OCI-LY7 (cell line): ENCODE data around the gene CDK17. TPM values are rescaled to one million over a fixed set of nuclear protein-coding genes. Genes with fewer than 3 reads are reported as not detected.

ENCODE experiments used
- BruUV-seq: library from RNA; stranded (reverse); fragments of 400-500 nt; replicated peaks from 2 replicates; lab custom pipeline; 2021; lab: Mats Ljungman, UMichigan
- CTCF ChIA-PET: fragments of 300-600 bp; sonication (Branson Sonifier 250); formaldehyde crosslinking; loops from one replicate; lab custom pipeline; 2022; ENCODE audit warnings: antibody characterized with exemption; ENCODE audit not compliant: unreplicated experiment; lab: Charles Lee
- POLR2A ChIA-PET: fragments of 300-600 bp; sonication (Branson Sonifier 250); formaldehyde crosslinking; loops from one replicate; lab custom pipeline; 2022; ENCODE audit warnings: antibody characterized with exemption; lab: Charles Lee
- DNase-seq: peaks from one replicate; pipeline ENCODE4 v3.0.0-alpha.2; 2015; ENCODE audit warnings: low spot score
- H2AFZ ChIP-seq: fragments of 200-600 bp; sonication (generic), shearing (Covaris generic); 2 replicates; pipeline ENCODE4 v1.6.1; 2014; ENCODE audit warnings: mild to moderate bottlenecking, antibody characterized with exemption, low read length, moderate library complexity
- H3K27ac ChIP-seq: fragments of 200-600 bp; sonication (generic); 2 replicates; pipeline ENCODE4 v1.5.1; 2014; ENCODE audit warnings: mixed run types, low read depth, mild to moderate bottlenecking, moderate library complexity, low read length, inconsistent platforms; ENCODE audit not compliant: poor library complexity, severe bottlenecking
- H3K36me3 ChIP-seq: fragments of 200-600 bp; sonication (generic); 2 replicates; pipeline ENCODE4 v1.6.1; 2014; ENCODE audit warnings: mild to moderate bottlenecking, antibody characterized with exemption, low read length, moderate library complexity, mixed read lengths; ENCODE audit not compliant: insufficient read depth
- H3K4me1 ChIP-seq: fragments of 200-600 bp; sonication (generic); 2 replicates; pipeline ENCODE4 v1.5.1; 2014; ENCODE audit warnings: mild to moderate bottlenecking, low read length; ENCODE audit not compliant: insufficient read depth, poor library complexity, severe bottlenecking
- H3K4me2 ChIP-seq: fragments of 200-600 bp; sonication (generic); 2 replicates; pipeline ENCODE4 v1.6.1; 2014; ENCODE audit warnings: mild to moderate bottlenecking, low read length
- H3K4me3 ChIP-seq: fragments of 200-600 bp; sonication (generic); 2 replicates; pipeline ENCODE4 v1.5.1; 2014; ENCODE audit warnings: mild to moderate bottlenecking, low read depth, low read length; ENCODE audit not compliant: poor library complexity, severe bottlenecking
- H3K79me2 ChIP-seq: fragments of 200-600 bp; sonication (generic); 2 replicates; pipeline ENCODE4 v1.6.1; 2016; ENCODE audit warnings: low read depth, mild to moderate bottlenecking, low read length, moderate library complexity, mixed read lengths; ENCODE audit not compliant: insufficient read depth
- H3K9me2 ChIP-seq: fragments of 200-600 bp; sonication (generic); 2 replicates; pipeline ENCODE4 v1.6.1; 2016; ENCODE audit warnings: mild to moderate bottlenecking, low read length, mixed read lengths; ENCODE audit not compliant: insufficient read depth
- H3K9me3 ChIP-seq: fragments of 200-600 bp; sonication (generic); 2 replicates; pipeline ENCODE4 v1.6.1; 2014; ENCODE audit warnings: mild to moderate bottlenecking, mixed run types, low read length, mixed read lengths
- H4K20me1 ChIP-seq: fragments of 200-600 bp; sonication (generic); 2 replicates; pipeline ENCODE4 v1.6.1; 2014; ENCODE audit warnings: mild to moderate bottlenecking, antibody characterized with exemption, low read length, moderate library complexity, mixed read lengths; ENCODE audit not compliant: insufficient read depth
- EZH2phosphoT487 ChIP-seq: fragments of 200-600 bp; sonication (generic); IDR thresholded peaks from 2 replicates; pipeline ENCODE4 v1.6.1; 2018; ENCODE audit warnings: low read depth, borderline replicate concordance, mild to moderate bottlenecking, mixed run types, antibody characterized with exemption, low read length, moderate library complexity, mixed read lengths
- intact Hi-C: fragments of 100-400 bp; cut with micrococcal nuclease; formaldehyde crosslinking; loops from one replicate; pipeline ENCODE4 v1.10.0; 2022; ENCODE audit not compliant: unreplicated experiment
- total RNA-seq, 2 experiments: library from RNA; depleted of rRNA in 1 of 2; stranded (reverse); fragments of >200 nt in 1 of 2; shearing (Covaris generic) in 1 of 2; gene quantifications; 2 replicates each; pipeline ENCODE4 v1.2.3, GENCODE V29; 2014 to 2022
- TF ChIP-seq, protein P1 (sequence below): fragments of 200-600 bp; sonication (generic); conservative IDR thresholded peaks from 2 replicates; pipeline ENCODE4 v1.5.1; 2014; ENCODE audit warnings: mild to moderate bottlenecking, antibody characterized with exemption, low read length, moderate library complexity, mixed read lengths

The CDK17 gene
- total RNA-seq, 2 experiments from 2014 or later = 34.5 to 43.4 TPM

DNA sequence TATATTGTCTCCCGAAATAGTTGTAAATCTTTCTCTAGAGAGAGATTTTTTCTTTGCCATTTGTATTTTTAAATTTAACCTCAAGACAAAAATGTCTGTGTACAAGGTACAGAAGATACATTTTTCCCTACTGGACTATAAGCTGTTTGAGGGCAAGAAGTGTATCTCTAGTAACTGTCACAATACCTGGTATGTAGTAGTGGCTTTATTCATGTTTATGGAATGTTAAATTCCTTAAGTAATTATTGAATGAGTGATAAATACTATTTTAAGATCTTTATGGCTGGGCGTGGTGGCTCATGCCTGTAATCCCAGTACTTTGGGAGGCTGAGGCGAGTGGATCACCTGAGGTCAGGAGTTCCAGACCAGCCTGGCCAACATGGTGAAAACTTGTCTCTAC, 24.4 kb upstream of the CDK17 start:
- Histone ChIP-seq H3K27ac (no peak overlapping the region), H3K4me1 (peaks cover 3% of the 10 kb centered on the region), H3K9me2 (no peaks in the 10 kb centered on the region), H3K4me2 (no peak overlapping the region), H4K20me1 (no peaks in the 10 kb centered on the region), H3K36me3 (no peaks in the 10 kb centered on the region), H3K9me3 (no peaks in the 10 kb centered on the region), H3K79me2 (no peaks in the 10 kb centered on the region), H2AFZ (no peak overlapping the region), H3K4me3 (no peak overlapping the region)
- ChIA-PET CTCF (no interaction called here), POLR2A (interaction anchor here (1.0 kb wide), 1 partner anchor 20 kb away, joined by 3 read pairs; no protein-coding TSS in a partner anchor)
- TF ChIP-seq, protein P1, sequence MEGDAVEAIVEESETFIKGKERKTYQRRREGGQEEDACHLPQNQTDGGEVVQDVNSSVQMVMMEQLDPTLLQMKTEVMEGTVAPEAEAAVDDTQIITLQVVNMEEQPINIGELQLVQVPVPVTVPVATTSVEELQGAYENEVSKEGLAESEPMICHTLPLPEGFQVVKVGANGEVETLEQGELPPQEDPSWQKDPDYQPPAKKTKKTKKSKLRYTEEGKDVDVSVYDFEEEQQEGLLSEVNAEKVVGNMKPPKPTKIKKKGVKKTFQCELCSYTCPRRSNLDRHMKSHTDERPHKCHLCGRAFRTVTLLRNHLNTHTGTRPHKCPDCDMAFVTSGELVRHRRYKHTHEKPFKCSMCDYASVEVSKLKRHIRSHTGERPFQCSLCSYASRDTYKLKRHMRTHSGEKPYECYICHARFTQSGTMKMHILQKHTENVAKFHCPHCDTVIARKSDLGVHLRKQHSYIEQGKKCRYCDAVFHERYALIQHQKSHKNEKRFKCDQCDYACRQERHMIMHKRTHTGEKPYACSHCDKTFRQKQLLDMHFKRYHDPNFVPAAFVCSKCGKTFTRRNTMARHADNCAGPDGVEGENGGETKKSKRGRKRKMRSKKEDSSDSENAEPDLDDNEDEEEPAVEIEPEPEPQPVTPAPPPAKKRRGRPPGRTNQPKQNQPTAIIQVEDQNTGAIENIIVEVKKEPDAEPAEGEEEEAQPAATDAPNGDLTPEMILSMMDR = no peak
- TF ChIP-seq EZH2phosphoT487 = no peak
- DNase-seq = no peak
- intact Hi-C loops = no loop called here
- no TSS peak for BruUV-seq

DNA sequence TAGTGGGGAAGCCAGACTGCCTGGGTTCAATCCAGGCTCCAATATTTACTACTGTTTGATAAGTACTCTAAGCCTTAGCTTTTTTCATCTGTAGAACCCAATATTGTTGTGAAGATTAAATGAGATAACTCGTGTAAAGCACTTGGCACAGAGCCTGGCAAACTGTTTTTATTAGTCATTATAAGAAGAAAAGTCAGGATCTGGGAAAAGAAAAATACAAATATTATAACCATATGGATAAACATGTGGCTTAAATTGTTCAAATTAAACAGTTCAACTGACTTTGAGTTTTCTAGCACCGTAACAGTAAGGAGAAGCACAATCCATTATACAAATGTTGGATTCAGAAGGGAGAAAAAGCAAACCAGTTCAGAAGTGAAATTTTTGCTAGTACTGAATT, 22.0 kb upstream of the CDK17 start:
- no peaks in the 10 kb centered on the region for H3K9me3 ChIP-seq
- no peak for TF ChIP-seq EZH2phosphoT487
- TF ChIP-seq, protein P1 = no peak
- POLR2A ChIA-PET = interaction anchor here (0.6 to 1.1 kb wide), 5 partner anchors 10 to 29 kb away, joined by 3 to 7 read pairs (median 3); no protein-coding TSS in a partner anchor

DNA sequence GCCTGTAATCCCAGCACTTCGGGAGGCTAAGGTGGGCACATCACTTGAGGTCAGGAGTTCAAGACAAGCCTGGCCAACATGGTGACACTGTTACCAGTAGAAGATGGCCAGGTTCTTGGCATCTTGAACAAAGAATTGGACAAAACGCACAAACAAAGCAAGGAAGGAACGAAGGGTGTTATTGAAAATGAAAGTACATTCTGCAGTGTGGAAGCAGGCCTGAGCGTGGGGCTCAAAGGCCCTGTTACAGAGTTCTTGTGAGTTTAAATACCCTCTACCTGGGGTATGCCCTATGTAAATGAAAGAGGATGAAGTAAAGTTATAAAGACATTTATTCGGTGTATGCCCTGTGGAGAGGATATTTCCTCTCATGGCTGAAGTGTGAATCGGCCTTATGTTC, 20.8 kb upstream of the CDK17 start:
- H3K4me1 ChIP-seq = peaks cover 6% of the 10 kb centered on the region
- DNase-seq = no peak
- H4K20me1 ChIP-seq = no peaks in the 10 kb centered on the region
- no peaks in the 10 kb centered on the region for H3K9me3 ChIP-seq
- no peak overlapping the region for H3K4me2 ChIP-seq
- no peaks in the 10 kb centered on the region for H3K36me3 ChIP-seq
- no peak overlapping the region for H3K4me3 ChIP-seq
- no TSS peak for BruUV-seq
- TF ChIP-seq, protein P1 = no peak
- TF ChIP-seq EZH2phosphoT487 = no peak
- no peak overlapping the region for H2AFZ ChIP-seq
- intact Hi-C loops = no loop called here
- ChIA-PET CTCF (no interaction called here), POLR2A (interaction anchor here (0.7 kb wide), 1 partner anchor 204 kb away, joined by 3 read pairs; no protein-coding TSS in a partner anchor)
- H3K79me2 ChIP-seq = no peaks in the 10 kb centered on the region
- H3K9me2 ChIP-seq = no peaks in the 10 kb centered on the region
- H3K27ac ChIP-seq = no peak overlapping the region

More for the DNA sequence above, 22.0 kb upstream of the CDK17 start:
- Histone ChIP-seq H3K4me3 (no peak overlapping the region), H3K27ac (no peak overlapping the region), H3K4me2 (no peak overlapping the region), H3K79me2 (no peaks in the 10 kb centered on the region), H3K9me2 (no peaks in the 10 kb centered on the region), H3K36me3 (no peaks in the 10 kb centered on the region), H4K20me1 (no peaks in the 10 kb centered on the region), H3K4me1 (peaks cover 3% of the 10 kb centered on the region), H2AFZ (no peak overlapping the region)
- CTCF ChIA-PET = no interaction called here
- DNase-seq = no peak
- BruUV-seq = no TSS peak
- intact Hi-C loops = no loop called here
